HG03139 (cell line): ENCODE data around the gene NMNAT3.

ENCODE experiments used
- ATAC-seq: cut with Tn5 transposase; IDR thresholded peaks from one replicate; pipeline ENCODE4 v1.9.1; 2021; ENCODE audit not compliant: unreplicated experiment

The NMNAT3 gene

GRCh38 chr3:139548801-139549200 is 129.0 kb downstream of the NMNAT3 start:
- ATAC-seq, result no peak

- ATAC-seq, result no peak
Measured at GRCh38 chr3:139547666-139548065, 130.1 kb downstream of the NMNAT3 start.

GRCh38 chr3:139546772-139547171 is 131.0 kb downstream of the NMNAT3 start:
- ATAC-seq, result no peak

GRCh38 chr3:139541532-139542288 is 136.1 kb downstream of the NMNAT3 start:
- no peak for ATAC-seq

- no peak for ATAC-seq
Measured at GRCh38 chr3:139540651-139541531, 136.9 kb downstream of the NMNAT3 start.

GRCh38 chr3:139538733-139539132 is 139.0 kb downstream of the NMNAT3 start:
- no peak for ATAC-seq

- ATAC-seq, result no peak
Measured at GRCh38 chr3:139537795-139538621, 139.8 kb downstream of the NMNAT3 start.

- no peak for ATAC-seq
Measured at GRCh38 chr3:139537361-139537760, 140.4 kb downstream of the NMNAT3 start.

GRCh38 chr3:139534992-139535879 is 142.5 kb downstream of the NMNAT3 start:
- ATAC-seq, result no peak

GRCh38 chr3:139534455-139534812 is 143.3 kb downstream of the NMNAT3 start:
- ATAC-seq, result peak; percentile 55

- ATAC-seq, result peak; percentile 17
Measured at GRCh38 chr3:139533781-139534454, 143.9 kb downstream of the NMNAT3 start.

- ATAC-seq, result no peak
Measured at GRCh38 chr3:139532976-139533375, 144.8 kb downstream of the NMNAT3 start.

GRCh38 chr3:139530717-139531116 is 147.1 kb downstream of the NMNAT3 start:
- no peak for ATAC-seq

- no peak for ATAC-seq
Measured at GRCh38 chr3:139529662-139530061, 148.1 kb downstream of the NMNAT3 start.

GRCh38 chr3:139528924-139529323 is 148.8 kb downstream of the NMNAT3 start:
- ATAC-seq, result no peak

GRCh38 chr3:139528281-139528680 is 149.5 kb downstream of the NMNAT3 start:
- ATAC-seq, result no peak

GRCh38 chr3:139527265-139527664 is 150.5 kb downstream of the NMNAT3 start:
- no peak for ATAC-seq

- no peak for ATAC-seq
Measured at GRCh38 chr3:139526146-139526545, 151.6 kb downstream of the NMNAT3 start.

GRCh38 chr3:139524841-139525636 is 152.7 kb downstream of the NMNAT3 start:
- ATAC-seq, result no peak
